GM12875 (cell line): Measurements from ENCODE around the gene SOAT2.

ENCODE experiments used
- H3K4me3 ChIP-seq: one replicate; pipeline ENCODE4 v1.5.1; 2011; ENCODE audit warnings: low read depth, low read length, control low read depth
- CTCF ChIP-seq: IDR thresholded peaks from 2 replicates; pipeline ENCODE4 v1.5.1; 2011; ENCODE audit warnings: low read depth, mild to moderate bottlenecking, control low read depth, inconsistent platforms, low read length, moderate library complexity, borderline replicate concordance; ENCODE audit not compliant: insufficient read depth

SOAT2 gene

GRCh38 chr12:53067074-53067992 is 36.0 kb upstream of the SOAT2 start:
- TF ChIP-seq CTCF = no peak
- H3K4me3 ChIP-seq = no peak overlapping the region

GRCh38 chr12:53067993-53068770 is 35.1 kb upstream of the SOAT2 start:
- no peak for TF ChIP-seq CTCF

GRCh38 chr12:53068811-53069585 is 34.3 kb upstream of the SOAT2 start:
- no peak for TF ChIP-seq CTCF
- H3K4me3 ChIP-seq = no peak overlapping the region

More at GRCh38 chr12:53067993-53068770, 35.1 kb upstream of the SOAT2 start:
- no peak overlapping the region for H3K4me3 ChIP-seq

- no peak for TF ChIP-seq CTCF
- H3K4me3 ChIP-seq = no peak overlapping the region
Observed at GRCh38 chr12:53069621-53070410, 33.5 kb upstream of the SOAT2 start.

GRCh38 chr12:53070877-53071492 is 32.3 kb upstream of the SOAT2 start:
- TF ChIP-seq CTCF = no peak
- no peak overlapping the region for H3K4me3 ChIP-seq
